Kasumi-1 (cell line): ENCODE measurements around the gene RHOH.

Experiments
- DNase-seq, 2 experiments: peaks; one replicate each; lab custom pipeline; 2025; lab: John Stamatoyannopoulos, UW

Gene RHOH

DNA sequence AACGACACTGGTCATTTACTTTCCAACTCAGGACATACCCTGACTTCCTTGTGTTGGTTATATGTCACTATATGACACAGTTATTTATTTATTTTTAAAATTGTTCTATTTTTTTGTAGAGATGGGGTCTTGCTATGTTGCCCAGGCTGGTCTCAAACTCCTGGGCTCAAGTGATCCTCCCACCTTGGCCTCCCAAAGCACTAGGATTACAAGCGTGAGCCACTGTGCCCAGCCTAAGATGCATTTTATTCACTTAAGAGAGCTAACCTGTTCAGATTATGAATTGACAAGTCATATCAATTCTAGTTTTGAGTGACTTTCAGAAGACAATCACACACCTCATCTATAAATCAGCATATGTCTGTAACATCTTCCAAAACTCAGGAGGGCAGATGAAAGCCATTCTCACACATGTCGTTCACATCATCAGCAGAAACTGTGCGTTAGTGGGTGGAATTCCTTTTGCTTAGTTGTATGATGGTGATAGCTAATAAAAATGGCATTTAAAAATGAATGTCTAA lies 9.4 kb upstream of the RHOH start:
- DNase-seq: no peak

DNA sequence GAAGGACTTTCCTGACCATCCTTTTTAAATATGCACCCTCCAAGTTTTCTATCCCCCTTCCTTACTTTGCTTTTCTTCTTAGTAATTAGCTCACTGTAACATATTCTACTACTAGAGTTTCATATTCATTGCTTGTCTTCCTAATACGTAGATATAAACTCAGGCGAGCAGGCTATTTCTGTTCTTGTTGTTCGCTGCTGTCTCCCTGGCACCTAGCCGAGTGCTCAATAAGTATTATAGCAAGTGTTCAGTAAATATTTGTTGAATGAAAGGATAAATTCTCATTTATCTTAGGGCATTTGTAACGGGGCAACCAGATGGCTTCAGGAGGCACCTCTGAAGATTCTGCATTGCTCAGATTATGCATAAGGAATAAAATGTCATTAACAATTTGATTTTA lies 6.8 kb upstream of the RHOH start:
- DNase-seq: no peak

- no peak for DNase-seq
Observed at GRCh38 chr4:40190465-40190864, 6.4 kb upstream of the RHOH start.

- no peak for DNase-seq
Observed at GRCh38 chr4:40190880-40191815, 5.7 kb upstream of the RHOH start.

GRCh38 chr4:40192114-40193015 lies 4.5 kb upstream of the RHOH start:
- no peak for DNase-seq

DNA sequence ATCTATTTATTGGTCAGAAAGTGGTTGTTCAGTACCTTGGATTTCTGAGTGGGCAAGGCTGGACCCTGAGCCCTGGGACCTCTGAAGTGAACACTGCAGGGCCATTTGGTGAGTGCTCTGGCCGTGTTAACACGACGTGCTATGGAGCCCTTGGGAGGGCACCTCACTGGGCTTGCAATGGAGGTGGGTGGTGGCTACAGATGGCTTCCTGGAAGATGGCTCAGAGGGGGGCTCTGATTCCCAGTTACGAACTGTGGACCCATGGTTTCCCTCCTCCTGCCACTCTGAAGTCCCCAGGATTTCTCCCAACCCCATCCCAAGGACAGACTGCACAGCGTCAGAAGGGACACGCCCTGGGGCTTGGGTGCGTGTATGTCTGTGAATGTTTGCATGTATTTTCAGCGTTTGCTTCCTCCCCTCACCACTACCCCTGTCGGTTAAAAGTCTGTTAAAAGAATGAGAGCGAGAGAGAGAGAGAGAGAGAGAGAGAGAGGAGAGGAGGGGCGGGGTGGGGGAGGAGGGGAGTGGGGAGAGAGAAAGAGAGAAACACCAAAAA lies 3.7 kb upstream of the RHOH start:
- DNase-seq: no peak

- no peak for DNase-seq
Observed at GRCh38 chr4:40193578-40193977, 3.3 kb upstream of the RHOH start.

GRCh38 chr4:40194602-40195161 lies 2.1 kb upstream of the RHOH start:
- no peak for DNase-seq

GRCh38 chr4:40195182-40196177 lies 1.4 kb upstream of the RHOH start:
- no peak for DNase-seq

DNA sequence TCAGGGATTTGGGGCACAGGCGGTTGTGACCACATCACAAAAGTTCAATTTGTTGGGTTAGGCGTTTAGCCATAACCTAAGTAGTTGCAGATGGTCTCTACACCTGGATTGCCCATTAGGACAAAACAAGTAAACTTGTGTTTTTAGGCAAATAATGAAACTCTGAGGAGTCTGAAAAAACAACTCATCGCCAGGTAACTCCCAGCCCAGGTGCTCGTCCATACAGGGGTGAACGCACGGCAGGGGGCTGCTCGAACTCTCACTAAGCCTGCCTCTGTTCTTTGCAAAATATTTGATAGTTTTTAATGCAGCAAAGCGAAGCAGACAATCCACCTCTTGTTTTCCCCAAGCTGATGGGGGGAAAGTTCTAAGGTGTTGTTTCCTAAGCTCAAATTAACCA lies 559 bp upstream of the RHOH start:
- DNase-seq: no peak

GRCh38 chr4:40197879-40198689 lies 1.3 kb downstream of the RHOH start:
- DNase-seq: no peak

DNA sequence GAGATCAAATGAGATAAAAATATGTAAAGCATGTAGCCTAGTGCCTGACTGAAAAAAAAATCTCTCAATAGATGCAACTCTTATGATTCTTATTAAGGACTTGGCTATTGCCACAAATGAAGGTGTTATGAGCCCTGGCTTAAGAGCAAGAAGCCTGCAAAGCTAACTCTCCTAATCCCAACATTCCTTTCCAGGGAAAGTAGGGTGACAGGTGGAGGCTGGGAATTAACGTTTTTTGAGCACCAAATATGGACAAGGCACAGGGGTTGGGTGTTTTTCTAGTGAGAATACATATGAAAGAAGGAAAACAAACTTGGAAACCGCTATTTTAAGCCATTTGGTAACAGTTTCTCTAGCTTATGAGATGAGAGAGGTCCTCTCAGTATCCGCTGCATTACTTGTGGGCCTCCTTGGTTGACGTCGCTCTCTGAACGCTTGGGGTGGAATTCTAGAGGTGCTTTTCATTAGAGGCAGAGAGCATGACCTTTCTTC lies 2.4 kb downstream of the RHOH start:
- no peak for DNase-seq

GRCh38 chr4:40199999-40200874 lies 3.4 kb downstream of the RHOH start:
- DNase-seq: peak; percentile 38 to 45

DNA sequence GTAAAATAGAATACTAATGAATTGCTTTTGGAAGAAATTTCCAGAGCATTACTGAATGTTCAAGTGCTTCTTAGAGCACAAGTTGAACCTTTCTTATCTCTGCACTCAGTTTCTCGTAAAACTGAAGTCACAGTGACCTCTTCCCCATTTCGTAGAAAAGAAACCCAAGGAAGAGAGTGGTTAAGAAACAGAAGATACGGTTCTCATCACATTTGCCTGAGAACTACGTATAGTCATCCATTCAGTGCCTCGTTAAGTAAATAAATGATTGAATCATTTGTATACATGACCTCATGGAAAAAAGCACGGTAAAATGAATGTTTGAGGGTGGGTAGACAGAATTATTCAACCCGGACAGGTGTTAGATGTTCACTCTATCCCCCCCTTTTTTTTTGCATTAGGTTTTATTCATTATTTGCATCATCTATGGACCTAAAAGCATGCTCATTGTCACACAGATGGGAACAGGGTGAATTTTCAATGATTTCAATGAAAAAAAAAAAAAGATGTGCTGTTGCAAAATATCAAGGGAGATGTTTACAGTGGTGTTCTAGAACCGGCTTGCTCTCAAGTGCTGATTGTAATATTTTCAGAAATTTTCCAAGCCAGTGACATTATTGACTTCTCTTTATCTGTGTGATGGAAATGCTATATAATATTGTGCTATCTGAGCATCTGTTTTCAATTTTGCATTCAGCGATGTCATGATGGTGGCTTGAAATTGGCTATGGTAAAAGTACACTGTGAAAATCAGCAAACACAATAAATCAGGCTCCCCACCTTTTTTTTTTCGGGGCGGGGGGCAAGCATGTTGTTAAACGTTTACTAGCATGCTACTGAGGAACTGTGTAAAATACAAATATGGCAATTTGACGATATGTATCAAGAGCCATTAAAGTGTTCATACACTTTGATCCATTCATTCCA lies 4.3 kb downstream of the RHOH start:
- DNase-seq: peak; percentile 47 to 56

GRCh38 chr4:40201898-40202297 lies 5.1 kb downstream of the RHOH start:
- no peak for DNase-seq

GRCh38 chr4:40202474-40202873 lies 5.6 kb downstream of the RHOH start:
- no peak for DNase-seq

GRCh38 chr4:40204507-40205258 lies 7.9 kb downstream of the RHOH start:
- DNase-seq: no peak
